HG02943 (cell line): ENCODE measurements around the gene COL4A1.

Experiments used
- ATAC-seq: cut with Tn5 transposase; IDR thresholded peaks from one replicate; pipeline ENCODE4 v1.9.1; 2021; ENCODE audit warnings: mild to moderate bottlenecking, low read depth, moderate library complexity; ENCODE audit not compliant: unreplicated experiment

The COL4A1 gene

DNA sequence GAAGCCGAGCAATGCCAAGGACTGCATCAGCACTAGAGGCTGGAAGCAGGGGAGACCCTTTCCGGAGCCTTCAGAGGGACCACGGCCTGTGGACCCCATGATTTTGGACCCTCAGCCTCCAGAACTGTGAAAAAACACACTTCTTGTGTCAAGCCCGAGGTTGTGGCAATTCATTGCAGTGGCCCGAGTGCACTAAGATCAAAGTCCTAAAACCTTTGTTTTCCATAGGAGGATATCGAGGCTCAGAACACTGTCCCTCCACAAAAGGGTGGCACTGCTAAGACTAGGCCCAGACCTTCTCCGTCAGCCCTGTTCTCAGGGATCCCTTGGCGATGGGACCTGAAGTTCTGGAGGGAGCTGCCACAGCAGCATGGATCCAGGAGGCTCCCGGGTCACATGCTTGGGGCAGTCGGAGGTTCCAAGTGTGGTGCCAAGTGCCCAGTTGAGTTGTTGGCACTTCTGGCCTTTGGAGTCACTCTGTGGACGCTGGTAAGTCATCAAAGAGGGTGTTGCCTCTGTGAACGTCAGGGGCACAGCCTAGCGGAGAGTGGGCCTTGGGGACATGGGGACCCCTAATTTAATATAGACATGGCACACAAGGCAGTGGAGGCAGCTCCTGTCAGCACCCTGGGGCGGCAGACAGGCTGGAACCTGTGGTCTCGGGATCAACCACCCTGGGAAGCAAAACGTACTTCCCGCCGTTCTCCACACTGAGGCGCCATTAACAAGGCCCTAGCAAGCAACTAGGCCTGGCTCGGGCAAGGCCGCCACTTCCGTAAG is 199.2 kb downstream of the COL4A1 start:
- no peak for ATAC-seq

DNA sequence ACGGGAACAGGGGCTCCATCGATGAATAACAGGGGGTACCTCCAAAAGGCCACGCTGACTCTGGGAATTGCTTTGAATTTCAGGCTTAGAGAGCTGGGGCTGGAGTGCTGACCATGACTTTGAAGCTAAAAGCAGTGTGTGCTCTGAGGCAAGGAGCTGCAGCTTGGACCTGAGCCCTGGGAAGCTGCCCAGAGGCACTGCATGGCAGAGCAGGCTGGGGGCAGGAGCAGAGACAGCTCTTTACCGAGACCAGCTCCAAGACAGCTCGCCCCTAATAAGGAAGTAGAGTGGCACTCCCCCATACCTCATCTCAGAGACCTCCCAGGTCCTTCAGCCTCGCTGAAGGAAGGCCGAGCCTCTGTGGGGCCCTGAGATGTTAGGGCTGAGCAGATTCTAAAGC is 200.2 kb downstream of the COL4A1 start:
- ATAC-seq = no peak

DNA sequence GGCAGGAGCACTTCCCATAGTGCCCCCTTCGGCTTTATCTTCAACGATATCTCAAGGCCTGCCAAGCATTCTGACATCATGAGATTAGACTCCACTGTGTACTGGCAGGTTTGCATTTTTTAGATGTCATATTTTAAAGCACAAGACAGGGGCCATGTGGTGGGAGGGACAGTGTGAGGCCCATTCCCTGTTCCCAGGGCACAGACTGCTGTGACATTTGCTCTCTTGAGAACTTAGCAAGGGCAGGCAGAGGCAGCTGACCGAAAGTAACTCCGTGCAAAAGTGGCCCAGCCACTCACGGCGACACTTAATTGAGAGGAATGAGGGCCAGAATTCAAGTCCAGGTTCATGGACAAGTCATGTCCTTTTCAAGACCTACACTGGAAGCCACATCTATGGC is 201.8 kb downstream of the COL4A1 start:
- ATAC-seq = no peak

DNA sequence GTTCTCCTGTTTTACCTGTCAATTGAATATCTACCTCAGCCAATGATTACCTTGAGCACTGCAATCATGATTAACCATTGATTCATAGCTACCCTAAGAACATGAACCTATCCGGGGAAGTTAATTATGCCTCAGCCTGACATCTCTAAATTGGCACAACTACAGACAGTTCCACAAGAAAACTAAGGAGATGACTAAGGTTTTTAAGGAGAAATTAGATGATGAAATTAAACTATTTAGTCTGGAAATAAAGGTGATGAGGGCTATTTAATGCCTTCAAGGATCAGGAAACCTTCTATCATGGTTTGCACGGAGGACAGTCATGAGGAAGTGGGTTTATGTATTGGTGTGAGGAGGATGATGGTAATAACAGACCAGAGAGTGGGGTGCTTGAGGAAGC is 203.4 kb downstream of the COL4A1 start:
- ATAC-seq = no peak

DNA sequence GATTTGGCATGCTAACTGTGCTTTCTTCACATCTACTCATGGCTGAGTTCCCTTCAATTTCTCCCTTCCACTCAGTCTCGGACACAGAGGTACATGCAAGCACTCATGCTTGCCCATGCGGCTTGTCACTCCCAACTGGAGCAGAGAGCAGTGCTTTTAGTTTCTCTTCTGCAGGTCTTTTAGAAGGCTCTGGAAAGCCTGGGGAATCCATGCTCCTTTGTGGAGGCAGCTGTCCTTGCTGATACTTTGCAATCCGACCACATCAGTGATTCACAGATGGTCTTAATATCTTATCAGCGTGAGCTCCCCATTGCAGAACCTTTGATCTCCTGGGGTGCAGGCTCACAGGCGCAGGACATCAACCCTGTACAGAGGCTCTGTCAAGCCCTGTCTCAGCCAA is 203.9 kb downstream of the COL4A1 start:
- ATAC-seq = no peak

DNA sequence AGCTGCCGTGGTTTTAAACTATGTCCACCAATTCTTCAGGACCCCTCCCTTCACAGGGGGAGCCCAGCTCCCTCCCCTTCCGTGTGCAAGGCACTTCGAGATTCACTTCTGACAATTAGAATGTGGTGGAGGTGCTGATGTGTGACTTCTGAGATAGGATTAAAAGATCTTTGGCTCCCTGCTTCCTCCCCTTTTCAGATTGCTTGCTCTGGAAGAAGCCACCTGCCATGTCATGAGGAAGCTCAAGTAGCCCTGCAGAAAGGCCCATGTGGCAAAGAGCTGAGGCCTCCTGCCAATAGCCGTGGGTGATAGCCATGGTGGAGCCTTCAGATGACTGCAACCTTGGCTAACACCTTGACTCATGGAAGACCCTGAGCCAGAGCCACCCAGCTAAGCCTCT is 204.9 kb downstream of the COL4A1 start:
- ATAC-seq = no peak

DNA sequence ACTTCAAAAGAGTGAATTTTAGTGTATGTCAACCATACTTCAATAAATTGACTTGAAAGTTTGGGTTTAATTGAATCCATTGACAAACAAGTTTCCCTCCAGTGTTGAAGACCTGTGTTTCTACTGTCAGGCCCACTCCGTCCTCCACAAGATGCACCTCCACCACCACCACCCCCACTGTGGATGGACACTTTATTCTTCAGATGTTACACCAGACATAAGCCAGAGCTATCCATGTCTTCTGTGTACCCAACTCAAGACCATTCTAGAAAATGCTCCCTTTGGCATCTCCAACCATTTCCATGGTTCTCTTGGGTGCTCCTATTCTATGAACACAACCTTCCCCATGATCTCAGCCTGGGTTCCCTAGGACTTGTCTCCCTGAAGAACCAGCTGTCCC is 207.0 kb downstream of the COL4A1 start:
- no peak for ATAC-seq
